ENCODE measurements around the gene CDK5. TPM values are rescaled to one million over a fixed set of nuclear protein-coding genes. Genes with fewer than 3 reads are reported as not detected.

CDK5 gene
- total and polyA plus RNA-seq, 10 of the 15 experiments (the other 5 are each of a cell fraction or from before 2014, with no cell fraction given) = 1.5 to 33.4 (median 21.6) TPM

GRCh38 chr7:151076863-151077704, 19.4 kb upstream of the CDK5 start:
- BruUV-seq (replicated peaks) = no TSS peak
- no peak overlapping the region for H3K9ac ChIP-seq (ENCODE audit: control insufficient read depth, insufficient read depth, low read length)
- POLR2A ChIA-PET = no interaction called here
- SMC1A ChIA-PET (ENCODE audit: uncharacterized antibody, unreplicated experiment) = no interaction called here
- peaks cover 15% of the 10 kb centered on the region for H3K4me1 ChIP-seq (ENCODE audit: control insufficient read depth, insufficient read depth, low read length)
- peaks cover 29% of the 10 kb centered on the region for H3K79me2 ChIP-seq (ENCODE audit: control insufficient read depth, insufficient read depth, low read length)
- ATAC-seq (no peak), DNase-seq (ENCODE audit: low read depth, low spot score) (no peak), FAIRE-seq (no peak)
- H3K27ac ChIP-seq (ENCODE audit: control insufficient read depth, insufficient read depth) = no peak overlapping the region
- in situ Hi-C loops (cut with MboI) = no loop called here
- CTCF ChIA-PET = interaction anchor here (0.6 kb wide), 1 partner anchor 16 kb away, joined by 4 read pairs; no protein-coding TSS in a partner anchor
- intact Hi-C loops (cut with micrococcal nuclease; ENCODE audit: unreplicated experiment) = no loop called here
- H3K36me3 ChIP-seq (ENCODE audit: control insufficient read depth in 2 of 2, insufficient read depth in 2 of 2, low read length in 1 of 2) = peaks cover 0 to 17% of the 10 kb centered on the region in 2 experiments; a peak in 3 of 4 replicates
- no peak overlapping the region for H3K4me2 ChIP-seq (ENCODE audit: control insufficient read depth, insufficient read depth)
- H3K9me3 ChIP-seq (replicated peaks; ENCODE audit: control insufficient read depth, insufficient read depth, low read length) = no peaks in the 10 kb centered on the region
- H3K27me3 ChIP-seq (replicated peaks in 1 of 2; ENCODE audit: control insufficient read depth in 2 of 2, insufficient read depth in 2 of 2, low read length in 1 of 2) = no peaks in the 10 kb centered on the region
- no peaks in the 10 kb centered on the region; the same call in 1 of the 2 replicates for H4K20me1 ChIP-seq (ENCODE audit: control insufficient read depth, insufficient read depth)
- no peak overlapping the region for H3K4me3 ChIP-seq
- 91% methylated on average over 33 of the region's 33 CpGs for WGBS (ENCODE audit: insufficient coverage, insufficient replicate concordance, low lambda C conversion rate, missing lambda C conversion rate)
- H2AFZ ChIP-seq (ENCODE audit: control insufficient read depth, low read depth, low read length) = no peak overlapping the region
- RAD21 ChIA-PET (ENCODE audit: unreplicated experiment) = interaction anchor here (0.8 kb wide), 1 partner anchor 114 kb away, joined by 3 read pairs; no protein-coding TSS in a partner anchor
- TF ChIP-seq ZBTB11 (CRISPR knock-in tag; IDR thresholded peaks at IDR 0.05) (no peak), CTCF (IDR thresholded peaks at IDR 0.05 in 2 of 3, conservative IDR thresholded peaks at IDR 0.05 in 1 of 3; ENCODE audit: control insufficient read depth in 2 of 3, extremely low read depth in 1 of 3, insufficient read depth in 1 of 3, low read depth in 3 of 3, low read length in 3 of 3) (peak in 1 of 3 experiments; percentile 35; a peak in 1 of 6 replicates), POLR2AphosphoS5 (IDR thresholded peaks at IDR 0.05; ENCODE audit: low read length) (peak; percentile 38; the same call in 1 of the 2 replicates), NR2C2 (IDR thresholded peaks at IDR 0.05; ENCODE audit: borderline replicate concordance, control insufficient read depth, insufficient read length, low read depth) (no peak), ZNF384 (IDR thresholded peaks at IDR 0.05; ENCODE audit: borderline replicate concordance, low read depth, low read length) (no peak), KDM1A (IDR thresholded peaks at IDR 0.05; ENCODE audit: borderline replicate concordance) (no peak), ZBTB33 (IDR thresholded peaks at IDR 0.05) (0 out of 2 replicates have a peak, but pooled peaks have one; percentile 28), ASH2L (IDR thresholded peaks at IDR 0.05; ENCODE audit: borderline replicate concordance, low read depth) (no peak), SUZ12 (IDR thresholded peaks at IDR 0.05; ENCODE audit: unreplicated experiment) (no peak), CEBPZ (IDR thresholded peaks at IDR 0.05; ENCODE audit: low read depth, low read length) (no peak), TCF7 (IDR thresholded peaks at IDR 0.05; ENCODE audit: borderline replicate concordance) (no peak)
